ENCODE results near the gene TAF6L. TPM values are rescaled to one million over a fixed set of nuclear protein-coding genes. Genes with fewer than 3 reads are reported as not detected.

Gene TAF6L
- total RNA-seq, 6 experiments from 2014 or later: 11.9 to 19.3 (median 16.0) TPM

DNA sequence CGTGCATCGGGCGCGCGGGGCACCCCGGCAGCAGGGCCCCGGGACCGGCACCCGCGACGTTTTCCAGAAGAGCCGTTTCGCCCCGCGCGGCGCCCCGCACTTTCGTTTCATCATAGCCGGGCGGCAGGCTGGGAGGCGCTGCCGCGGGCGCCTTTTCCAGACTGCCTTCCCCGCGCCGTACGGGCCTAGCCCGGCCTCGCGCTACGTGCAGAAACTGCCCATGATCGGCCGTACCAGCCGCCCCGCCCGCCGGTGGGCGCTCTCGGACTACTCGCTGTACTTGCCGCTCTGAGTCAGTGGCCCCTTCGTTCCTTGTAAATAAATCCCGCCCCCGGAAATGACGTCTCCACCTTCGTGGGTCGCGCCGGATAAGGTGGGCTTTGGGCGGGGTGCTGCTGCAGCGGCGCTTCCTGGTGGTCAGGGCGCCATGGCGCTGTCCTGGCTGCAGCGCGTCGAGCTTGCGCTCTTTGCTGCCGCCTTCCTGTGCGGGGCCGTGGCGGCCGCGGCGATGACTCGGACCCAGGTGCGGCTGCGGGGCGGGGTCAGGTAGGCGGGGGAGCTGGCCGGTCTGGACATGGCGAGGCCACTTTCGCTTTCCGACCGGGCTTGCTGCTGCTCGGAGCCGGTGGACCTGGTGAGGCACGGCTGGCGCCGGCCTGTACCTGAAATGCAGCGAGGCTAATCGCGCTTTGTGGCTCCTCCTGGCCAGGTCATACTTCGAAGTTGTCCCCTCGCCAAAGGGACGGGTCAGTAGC is 16.0 kb downstream of the TAF6L start, which contains the start of gene TMEM179B:
Gene TMEM179B, plus strand, starts transcription at position 398 of the 755 bp plus-strand sequence. Its CDS starts 30 bp downstream, at position 428.
- TF ChIP-seq CTCF (IDR thresholded peaks at IDR 0.05) (peak in 3 of 4 donors; percentile 22 to 36 (median 26)), POLR2A (IDR thresholded peaks at IDR 0.05) (peak; percentile 96)
- H3K36me3 ChIP-seq: peaks cover 0 to 15% (median 8%) of the 10 kb centered on the region in 4 donors
- peak; percentile 82 to 91 (median 86) for ATAC-seq
- peak within 1 kb of the TSS; percentile 97 to 99 (median 98) for H3K4me3 ChIP-seq
- WGBS (ENCODE audit: insufficient coverage, low coverage, low lambda C conversion rate, missing lambda C conversion rate): 0% methylated on average over 7 of the region's 88 CpGs
- H3K4me1 ChIP-seq: peaks cover 0 to 32% (median 9%) of the 10 kb centered on the region in 4 donors
- H3K9me3 ChIP-seq: no peaks in the 10 kb centered on the region
- intact Hi-C loops (cut with DNase I): loop anchor here in 1 of 2 donors (10.0 kb wide), 1 partner anchor 68 kb away; no protein-coding TSS in a partner anchor
- peak within 1 kb of the TSS; percentile 86 to 97 (median 91) for H3K27ac ChIP-seq
- peak; percentile 97 to 99 (median 98) for DNase-seq
- no peaks in the 10 kb centered on the region for H3K27me3 ChIP-seq

DNA sequence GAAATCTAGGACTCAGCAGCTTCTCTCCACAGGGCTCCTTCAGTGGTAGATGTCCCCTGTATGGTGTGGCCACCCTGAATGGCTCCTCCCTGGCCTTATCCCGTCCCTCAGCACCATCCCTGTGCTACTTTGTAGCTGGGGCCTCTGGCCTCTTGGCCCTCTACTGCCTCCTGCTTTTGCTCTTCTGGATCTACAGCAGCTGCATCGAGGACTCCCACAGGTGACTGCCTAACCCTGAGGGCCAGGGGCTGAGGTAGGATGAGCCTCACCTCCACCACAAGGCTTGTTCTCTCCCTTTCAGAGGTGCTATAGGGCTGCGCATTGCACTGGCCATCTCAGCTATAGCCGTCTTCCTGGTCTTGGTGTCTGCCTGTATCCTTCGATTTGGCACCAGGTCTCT is 17.8 kb downstream of the TAF6L start:
- Histone ChIP-seq H3K36me3 (peaks cover 0 to 27% (median 9%) of the 10 kb centered on the region in 4 donors), H3K27ac (no peak overlapping the region), H3K9me3 (no peaks in the 10 kb centered on the region), H3K4me3 (no peak overlapping the region), H3K4me1 (peaks cover 0 to 34% (median 11%) of the 10 kb centered on the region in 4 donors), H3K27me3 (no peaks in the 10 kb centered on the region)
- TF ChIP-seq POLR2A (IDR thresholded peaks at IDR 0.05): no peak
- no peak for TF ChIP-seq CTCF (IDR thresholded peaks at IDR 0.05)
- ATAC-seq: no peak
- DNase-seq: no peak
- intact Hi-C loops (cut with DNase I): loop anchor here in 1 of 2 donors (10.0 kb wide), 1 partner anchor 66 kb away; no protein-coding TSS in a partner anchor
- 84% methylated on average over 3 of the region's 5 CpGs for WGBS (ENCODE audit: insufficient coverage, low coverage, low lambda C conversion rate, missing lambda C conversion rate)

DNA sequence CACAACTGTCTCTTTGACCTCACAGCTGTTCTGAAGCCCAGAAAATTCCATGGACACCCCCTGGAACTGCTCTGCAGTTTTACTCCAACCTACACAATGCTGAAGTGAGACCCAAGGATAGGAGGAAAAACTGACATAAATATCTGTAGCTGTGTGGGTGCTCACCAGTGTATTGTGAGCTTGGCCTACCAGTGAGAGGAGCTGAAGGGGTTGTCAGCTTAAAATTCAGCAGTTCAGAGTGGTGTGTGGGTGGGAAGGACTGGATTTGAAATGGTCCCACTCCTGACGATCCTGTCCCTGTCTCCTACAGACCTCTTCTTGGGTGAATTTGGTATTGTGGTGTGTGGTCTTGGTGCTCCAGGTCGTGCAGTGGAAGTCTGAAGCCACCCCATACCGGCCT is 18.4 kb downstream of the TAF6L start:
- Histone ChIP-seq H3K9me3 (no peaks in the 10 kb centered on the region), H3K27me3 (no peaks in the 10 kb centered on the region), H3K36me3 (peaks cover 2 to 33% (median 13%) of the 10 kb centered on the region in 4 donors), H3K4me3 (no peak overlapping the region), H3K4me1 (peaks cover 0 to 34% (median 11%) of the 10 kb centered on the region in 4 donors), H3K27ac (no peak overlapping the region)
- TF ChIP-seq CTCF (IDR thresholded peaks at IDR 0.05): no peak
- no peak for TF ChIP-seq POLR2A (IDR thresholded peaks at IDR 0.05)
- WGBS (ENCODE audit: insufficient coverage, low coverage, low lambda C conversion rate, missing lambda C conversion rate): no CpG with 5 or more reads among the region's 3 CpGs
- DNase-seq (no peak), ATAC-seq (no peak)
- intact Hi-C loops (cut with DNase I): loop anchor here in 1 of 2 donors (10.0 kb wide), 1 partner anchor 65 kb away; no protein-coding TSS in a partner anchor

- Histone ChIP-seq H3K36me3 (peaks cover 5 to 54% (median 24%) of the 10 kb centered on the region in 4 donors), H3K27me3 (no peaks in the 10 kb centered on the region), H3K4me1 (peaks cover 0 to 26% (median 7%) of the 10 kb centered on the region in 4 donors), H3K9me3 (no peaks in the 10 kb centered on the region), H3K27ac (peak within 1 kb of the TSS; percentile 39 to 88 (median 65)), H3K4me3 (peak within 1 kb of the TSS; percentile 73 to 93 (median 89))
- WGBS (ENCODE audit: insufficient coverage, low coverage, low lambda C conversion rate, missing lambda C conversion rate): 0% methylated on average over 15 of the region's 58 CpGs
- ATAC-seq (peak; percentile 86 to 91 (median 86)), DNase-seq (peak; percentile 91 to 93 (median 92))
- intact Hi-C loops (cut with DNase I): no loop called here
- TF ChIP-seq CTCF (IDR thresholded peaks at IDR 0.05): peak; percentile 14 to 41 (median 28)
- TF ChIP-seq POLR2A (IDR thresholded peaks at IDR 0.05): peak; percentile 78
Measured at GRCh38 chr11:62791501-62792201, 20.5 kb downstream of the TAF6L start, which contains the start of gene TMEM223. TMEM223 (minus strand) TSS chr11:62792006; CDS start chr11:62791994, 12 bp downstream.
